A673 (cell line): ENCODE data around the gene SPATA2L. TPM values are rescaled to one million over a fixed set of nuclear protein-coding genes. Genes with fewer than 3 reads are reported as not detected.

Experiments used
- BruUV-seq: library from RNA; stranded (reverse); fragments of 400-500 nt; replicated peaks from 2 replicates; lab custom pipeline; 2021; lab: Mats Ljungman, UMichigan
- CTCF ChIA-PET: fragments of 300-600 bp; sonication (Branson Sonifier 250); formaldehyde crosslinking; loops from one replicate; lab custom pipeline; 2022; ENCODE audit warnings: antibody characterized with exemption; lab: Charles Lee
- POLR2A ChIA-PET: fragments of 300-600 bp; sonication (Branson Sonifier 250); formaldehyde crosslinking; loops from one replicate; lab custom pipeline; 2022; ENCODE audit warnings: antibody characterized with exemption; ENCODE audit not compliant: low non-redundant PET; lab: Charles Lee
- DNase-seq: peaks from one replicate; pipeline ENCODE4 v3.0.0-alpha.2; 2015; ENCODE audit warnings: low spot score
- H3K27ac ChIP-seq: fragments of 200-600 bp; sonication (generic); 2 replicates; pipeline ENCODE4 v1.5.1; 2016; ENCODE audit warnings: mixed run types, low read depth, mild to moderate bottlenecking, mixed read lengths, antibody characterized with exemption, low read length; ENCODE audit not compliant: poor library complexity, severe bottlenecking
- H3K27me3 ChIP-seq: fragments of 200-600 bp; sonication (generic); replicated peaks from 2 replicates; pipeline ENCODE4 v1.6.1; 2017; ENCODE audit warnings: mixed run types, low read depth, mild to moderate bottlenecking, mixed read lengths, antibody characterized with exemption, low read length; ENCODE audit not compliant: insufficient read depth, poor library complexity
- H3K36me3 ChIP-seq: fragments of 200-600 bp; sonication (generic); 2 replicates; pipeline ENCODE4 v1.6.1; 2016; ENCODE audit warnings: mixed run types, mild to moderate bottlenecking, mixed read lengths, antibody characterized with exemption, low read length; ENCODE audit not compliant: insufficient read depth, poor library complexity, severe bottlenecking
- H3K4me1 ChIP-seq: fragments of 200-600 bp; sonication (generic); 2 replicates; pipeline ENCODE4 v1.6.1; 2017; ENCODE audit warnings: mixed run types, mild to moderate bottlenecking, mixed read lengths, antibody characterized with exemption, low read length; ENCODE audit not compliant: insufficient read depth, poor library complexity, severe bottlenecking
- H3K4me3 ChIP-seq: fragments of 200-600 bp; sonication (generic); 2 replicates; pipeline ENCODE4 v1.5.1; 2016; ENCODE audit warnings: low read depth, mixed run types, mild to moderate bottlenecking, mixed read lengths, low read length; ENCODE audit not compliant: poor library complexity, severe bottlenecking
- H3K9me3 ChIP-seq: fragments of 200-600 bp; sonication (generic); 2 replicates; pipeline ENCODE4 v1.6.1; 2016; ENCODE audit warnings: mixed run types, low read depth, mild to moderate bottlenecking, mixed read lengths, antibody characterized with exemption, low read length; ENCODE audit not compliant: poor library complexity, severe bottlenecking
- EZH2 ChIP-seq: fragments of 200-600 bp; sonication (generic); IDR thresholded peaks from 2 replicates; pipeline ENCODE4 v1.6.1; 2017; ENCODE audit warnings: borderline replicate concordance, low read depth, mild to moderate bottlenecking, mixed read lengths, antibody characterized with exemption, low read length; ENCODE audit not compliant: poor library complexity, severe bottlenecking
- intact Hi-C: fragments of 100-400 bp; cut with micrococcal nuclease; formaldehyde crosslinking; loops from one replicate; pipeline ENCODE4 v1.10.0; 2022; ENCODE audit not compliant: unreplicated experiment
- total RNA-seq: library from RNA; stranded (reverse); gene quantifications from 2 replicates; pipeline ENCODE4 v1.2.3, GENCODE V29; 2021
- TF ChIP-seq, protein P1 (sequence below): fragments of 300-800, 200-600 bp; sonication (generic); conservative IDR thresholded peaks from 2 replicates; pipeline ENCODE4 v1.5.1; 2017; ENCODE audit warnings: low read depth, mild to moderate bottlenecking, antibody characterized with exemption, low read length, moderate library complexity, mixed read lengths

The SPATA2L gene
- total RNA-seq, 1 experiment from 2014 or later = 19.1 TPM

DNA sequence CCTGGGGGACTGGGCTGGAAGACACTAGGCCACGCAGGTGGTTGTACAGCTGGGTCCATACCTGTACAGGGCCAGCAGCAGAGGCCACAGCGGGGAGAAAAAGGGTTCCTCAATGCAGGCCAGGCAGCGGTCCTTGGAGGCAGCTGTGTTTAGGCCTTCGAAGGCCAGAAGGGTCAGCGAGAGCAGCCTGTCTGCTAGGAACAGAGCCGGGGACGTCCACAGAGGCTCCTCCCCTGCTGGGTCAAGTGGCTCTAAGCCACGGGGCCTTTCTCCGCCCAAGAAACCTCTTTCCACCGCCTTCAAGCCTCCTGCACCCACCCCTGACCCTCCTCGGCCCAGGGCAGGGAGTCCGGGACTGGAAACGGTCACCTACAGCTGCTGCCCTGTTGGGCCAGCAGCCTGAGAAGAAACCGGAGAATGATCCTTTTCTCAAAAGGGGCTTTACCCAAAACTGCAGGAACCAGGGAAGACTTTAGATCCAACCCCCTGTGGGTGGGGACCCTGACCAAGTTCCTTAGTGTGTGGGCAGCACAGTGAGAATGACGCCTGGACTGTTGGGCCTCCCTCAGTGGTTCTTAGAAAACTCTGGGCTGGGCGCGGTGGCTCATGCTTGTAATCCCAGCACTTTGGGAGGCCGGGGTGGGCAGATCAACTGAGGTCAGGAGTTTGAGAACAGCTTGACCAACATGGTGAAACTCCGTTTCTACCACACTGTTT is 8.4 kb upstream of the SPATA2L start:
- Histone ChIP-seq H3K9me3 (no peaks in the 10 kb centered on the region), H3K4me3 (no peak overlapping the region), H3K4me1 (peaks cover 5% of the 10 kb centered on the region), H3K36me3 (peaks cover 15% of the 10 kb centered on the region), H3K27me3 (no peaks in the 10 kb centered on the region), H3K27ac (no peak overlapping the region)
- ChIA-PET CTCF (interaction anchor here (0.5 kb wide), 1 partner anchor 11 kb away, joined by 7 read pairs; no protein-coding TSS in a partner anchor), POLR2A (no interaction called here)
- no TSS peak for BruUV-seq
- intact Hi-C loops = loop anchor here (10.0 kb wide), 2 partner anchors 155 to 205 kb away; partner anchors contain the start of gene MC1R
- TF ChIP-seq, protein P1, sequence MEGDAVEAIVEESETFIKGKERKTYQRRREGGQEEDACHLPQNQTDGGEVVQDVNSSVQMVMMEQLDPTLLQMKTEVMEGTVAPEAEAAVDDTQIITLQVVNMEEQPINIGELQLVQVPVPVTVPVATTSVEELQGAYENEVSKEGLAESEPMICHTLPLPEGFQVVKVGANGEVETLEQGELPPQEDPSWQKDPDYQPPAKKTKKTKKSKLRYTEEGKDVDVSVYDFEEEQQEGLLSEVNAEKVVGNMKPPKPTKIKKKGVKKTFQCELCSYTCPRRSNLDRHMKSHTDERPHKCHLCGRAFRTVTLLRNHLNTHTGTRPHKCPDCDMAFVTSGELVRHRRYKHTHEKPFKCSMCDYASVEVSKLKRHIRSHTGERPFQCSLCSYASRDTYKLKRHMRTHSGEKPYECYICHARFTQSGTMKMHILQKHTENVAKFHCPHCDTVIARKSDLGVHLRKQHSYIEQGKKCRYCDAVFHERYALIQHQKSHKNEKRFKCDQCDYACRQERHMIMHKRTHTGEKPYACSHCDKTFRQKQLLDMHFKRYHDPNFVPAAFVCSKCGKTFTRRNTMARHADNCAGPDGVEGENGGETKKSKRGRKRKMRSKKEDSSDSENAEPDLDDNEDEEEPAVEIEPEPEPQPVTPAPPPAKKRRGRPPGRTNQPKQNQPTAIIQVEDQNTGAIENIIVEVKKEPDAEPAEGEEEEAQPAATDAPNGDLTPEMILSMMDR = no peak
- TF ChIP-seq EZH2 = no peak
- no peak for DNase-seq

DNA sequence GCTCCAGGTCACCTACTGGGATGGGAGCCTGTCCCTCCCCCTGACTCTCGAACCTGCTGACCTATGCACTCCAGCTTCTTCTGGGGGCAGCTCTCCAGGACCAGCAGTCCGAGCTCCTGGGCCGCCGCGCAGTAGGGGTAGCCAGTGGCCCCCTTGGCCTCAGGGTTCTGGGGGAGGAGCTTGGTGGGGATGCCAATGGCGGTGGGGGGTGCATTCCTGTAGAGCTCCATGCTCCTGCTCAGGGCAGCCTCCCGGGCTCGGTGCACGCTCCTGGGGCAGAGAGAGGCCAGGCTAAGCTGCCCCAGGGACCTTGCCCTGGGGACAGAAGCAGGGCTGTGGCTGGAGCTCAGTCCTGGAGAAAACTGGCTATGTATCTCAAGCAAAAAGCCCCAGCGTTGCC is 7.7 kb upstream of the SPATA2L start:
- Histone ChIP-seq H3K36me3 (peaks cover 8% of the 10 kb centered on the region), H3K9me3 (no peaks in the 10 kb centered on the region), H3K4me1 (peaks cover 5% of the 10 kb centered on the region), H3K27me3 (no peaks in the 10 kb centered on the region), H3K4me3 (no peak overlapping the region), H3K27ac (no peak overlapping the region)
- TF ChIP-seq, protein P1 = no peak
- intact Hi-C loops = loop anchor here (10.0 kb wide), 2 partner anchors 156 to 206 kb away; partner anchors contain the start of gene MC1R
- no TSS peak for BruUV-seq
- ChIA-PET CTCF (no interaction called here), POLR2A (no interaction called here)
- DNase-seq = no peak

- intact Hi-C loops = loop anchor here (10.0 kb wide), 2 partner anchors 156 to 206 kb away; partner anchors contain the start of gene MC1R
- POLR2A ChIA-PET = no interaction called here
- CTCF ChIA-PET = no interaction called here
Observed at GRCh38 chr16:89708481-89708931, 7.0 kb upstream of the SPATA2L start.

More at GRCh38 chr16:89708481-89708931, 7.0 kb upstream of the SPATA2L start:
- Histone ChIP-seq H3K27me3 (no peaks in the 10 kb centered on the region), H3K36me3 (peaks cover 3% of the 10 kb centered on the region), H3K27ac (no peak overlapping the region), H3K9me3 (no peaks in the 10 kb centered on the region), H3K4me3 (no peak overlapping the region), H3K4me1 (peaks cover 5% of the 10 kb centered on the region)
- TF ChIP-seq, protein P1 = no peak
- no peak for TF ChIP-seq EZH2
- no peak for DNase-seq
- no TSS peak for BruUV-seq
